ENCODE results near the gene FAM107B. TPM values are rescaled to one million over a fixed set of nuclear protein-coding genes. Genes with fewer than 3 reads are reported as not detected.

FAM107B gene
- total RNA-seq, 1 donor from 2014 or later, result 286 TPM

GRCh38 chr10:14779001-14779651 is 4.4 kb upstream of the FAM107B start:
- Mint-ChIP-seq H3K27me3 (no peaks in the 10 kb centered on the region), H3K36me3 (ENCODE audit: low read depth) (no peaks in the 10 kb centered on the region), H3K9me3 (no peaks in the 10 kb centered on the region), H3K27ac (no peak overlapping the region), H3K4me3 (no peak overlapping the region), H3K4me1 (peaks cover 10% of the 10 kb centered on the region)
- POLR2A ChIA-PET, result interaction anchor here (0.6 kb wide), 1 partner anchor 22 kb away, joined by 3 read pairs; no protein-coding TSS in a partner anchor
- CTCF ChIA-PET, result no interaction called here
- no peak for TF ChIP-seq CTCF (IDR thresholded peaks at IDR 0.05)
- DNase-seq (no peak), ATAC-seq (ENCODE audit: low read depth) (no peak)
- intact Hi-C loops (cut with micrococcal nuclease), result no loop called here

- H3K27ac Mint-ChIP-seq, result no peak overlapping the region
- ATAC-seq (ENCODE audit: low read depth) (no peak), DNase-seq (no peak)
- no peaks in the 10 kb centered on the region for H3K4me1 Mint-ChIP-seq
- no peak overlapping the region for H3K4me3 Mint-ChIP-seq
- no peaks in the 10 kb centered on the region for H3K27me3 Mint-ChIP-seq
- H3K36me3 Mint-ChIP-seq (ENCODE audit: low read depth), result no peaks in the 10 kb centered on the region
- TF ChIP-seq CTCF (IDR thresholded peaks at IDR 0.05), result no peak
- ChIA-PET POLR2A (no interaction called here), CTCF (no interaction called here)
- intact Hi-C loops (cut with micrococcal nuclease), result no loop called here
- H3K9me3 Mint-ChIP-seq, result no peaks in the 10 kb centered on the region
Measured at GRCh38 chr10:14776546-14776945, 1.8 kb upstream of the FAM107B start.

GRCh38 chr10:14775656-14776055 is 959 bp upstream of the FAM107B start:
- DNase-seq (no peak), ATAC-seq (ENCODE audit: low read depth) (no peak)
- TF ChIP-seq CTCF (IDR thresholded peaks at IDR 0.05), result no peak
- H3K27ac Mint-ChIP-seq, result no peak overlapping the region
- H3K4me1 Mint-ChIP-seq, result no peaks in the 10 kb centered on the region
- intact Hi-C loops (cut with micrococcal nuclease), result no loop called here
- no peak overlapping the region for H3K4me3 Mint-ChIP-seq
- H3K27me3 Mint-ChIP-seq, result no peaks in the 10 kb centered on the region
- CTCF ChIA-PET, result no interaction called here
- no peaks in the 10 kb centered on the region for H3K36me3 Mint-ChIP-seq (ENCODE audit: low read depth)
- POLR2A ChIA-PET, result no interaction called here
- H3K9me3 Mint-ChIP-seq, result no peaks in the 10 kb centered on the region

- DNase-seq (no peak), ATAC-seq (ENCODE audit: low read depth) (no peak)
- no peaks in the 10 kb centered on the region for H3K36me3 Mint-ChIP-seq (ENCODE audit: low read depth)
- H3K4me3 Mint-ChIP-seq, result no peak overlapping the region
- no peaks in the 10 kb centered on the region for H3K27me3 Mint-ChIP-seq
- H3K27ac Mint-ChIP-seq, result no peak overlapping the region
- H3K9me3 Mint-ChIP-seq, result no peaks in the 10 kb centered on the region
- no peak for TF ChIP-seq CTCF (IDR thresholded peaks at IDR 0.05)
- CTCF ChIA-PET, result no interaction called here
- intact Hi-C loops (cut with micrococcal nuclease), result no loop called here
- no peaks in the 10 kb centered on the region for H3K4me1 Mint-ChIP-seq
- POLR2A ChIA-PET, result no interaction called here
Measured at GRCh38 chr10:14774214-14774580, 500 bp downstream of the FAM107B start.

- intact Hi-C loops (cut with micrococcal nuclease), result no loop called here
- Mint-ChIP-seq H3K4me3 (no peak overlapping the region), H3K27ac (no peak overlapping the region), H3K4me1 (no peaks in the 10 kb centered on the region), H3K9me3 (no peaks in the 10 kb centered on the region), H3K36me3 (ENCODE audit: low read depth) (no peaks in the 10 kb centered on the region), H3K27me3 (no peaks in the 10 kb centered on the region)
- no peak for ATAC-seq (ENCODE audit: low read depth)
- DNase-seq, result no peak
- ChIA-PET CTCF (no interaction called here), POLR2A (no interaction called here)
- no peak for TF ChIP-seq CTCF (IDR thresholded peaks at IDR 0.05)
Measured at GRCh38 chr10:14773551-14774213, 1.0 kb downstream of the FAM107B start.

All from activated B cell treated with CpG ODN at 0.5 μM for 24 hours (primary cell).